Left renal cortex interstitium (tissue), 4 donors: ENCODE results near the gene RAMAC. TPM values are rescaled to one million over a fixed set of nuclear protein-coding genes. Genes with fewer than 3 reads are reported as not detected.
A peak's percentile ranks its signal among the peaks of the same experiment; 100 is the strongest.
"Not testable (repeated sequence)": the region's sequence is repeated elsewhere in the genome, so short reads cannot be mapped to it uniquely, and the experiment has no call there.

Experiments used
- DNase-seq, 4 donors: peaks; one replicate each; pipeline ENCODE4 v3.0.0-alpha.2; 2013; ENCODE audit warnings: low read depth in 4 of 4, low spot score in 2 of 4, missing footprints in 1 of 4
- polyA plus RNA-seq, 4 donors: library from polyadenylated mRNA; unstranded; fragments of 120-200 nt; gene quantifications; one replicate each; pipeline ENCODE4 v1.2.1, GENCODE V29; 2013; ENCODE audit not compliant: insufficient read length in 4 of 4

The RAMAC gene
- polyA plus RNA-seq, 4 donors, result 36.5 to 47.9 (median 42.1) TPM

GRCh38 chr15:82966671-82967071 lies 19.3 kb upstream of the RAMAC start:
- no peak for DNase-seq

- no peak for DNase-seq
Observed at GRCh38 chr15:82968066-82968465, 17.9 kb upstream of the RAMAC start.

GRCh38 chr15:82969353-82969752 lies 16.7 kb upstream of the RAMAC start:
- no peak for DNase-seq

- DNase-seq, result no peak
Observed at GRCh38 chr15:82970078-82970686, 15.8 kb upstream of the RAMAC start.

- DNase-seq, result no peak
Observed at GRCh38 chr15:82970696-82971095, 15.3 kb upstream of the RAMAC start.

- DNase-seq, result no peak
Observed at GRCh38 chr15:82971218-82971984, 14.6 kb upstream of the RAMAC start.

- DNase-seq, result no peak
Observed at GRCh38 chr15:82972990-82973389, 13.0 kb upstream of the RAMAC start.

GRCh38 chr15:82977076-82977475 lies 8.9 kb upstream of the RAMAC start:
- DNase-seq, result no peak

- no peak for DNase-seq
Observed at GRCh38 chr15:82978438-82978837, 7.6 kb upstream of the RAMAC start.

- DNase-seq, result no peak
Observed at GRCh38 chr15:82979726-82980125, 6.3 kb upstream of the RAMAC start.

- DNase-seq, result no peak
Observed at GRCh38 chr15:82980981-82981380, 5.0 kb upstream of the RAMAC start.

- no peak for DNase-seq
Observed at GRCh38 chr15:82986442-82986780, 401 bp downstream of the RAMAC start.

- DNase-seq, result no peak
Observed at GRCh38 chr15:82992436-82992998, 6.5 kb downstream of the RAMAC start.

- no peak for DNase-seq
Observed at GRCh38 chr15:82993144-82993543, 7.1 kb downstream of the RAMAC start.

- no peak for DNase-seq
Observed at GRCh38 chr15:82995076-82995475, 9.1 kb downstream of the RAMAC start.

- no peak for DNase-seq
Observed at GRCh38 chr15:82995938-82996337, 9.9 kb downstream of the RAMAC start.

- no peak for DNase-seq
Observed at GRCh38 chr15:82999426-82999825, 13.4 kb downstream of the RAMAC start.

GRCh38 chr15:82999905-83000671 lies 14.1 kb downstream of the RAMAC start:
- DNase-seq, result peak in 3 of 4 donors; percentile 27 to 47 (median 34)

GRCh38 chr15:83000672-83001031 lies 14.6 kb downstream of the RAMAC start:
- DNase-seq, result not testable (repeated sequence)

GRCh38 chr15:83010709-83011270 lies 24.8 kb downstream of the RAMAC start:
- peak in 3 of 4 donors; percentile 41 to 65 (median 53) for DNase-seq
